Esophagus squamous epithelium (tissue), 5 donors: ENCODE measurements around the gene HBA2. TPM values are rescaled to one million over a fixed set of nuclear protein-coding genes. Genes with fewer than 3 reads are reported as not detected.

Source experiments
- DNase-seq: peaks from one replicate; lab custom pipeline; 2025; lab: John Stamatoyannopoulos, UW
- H3K27ac ChIP-seq, 4 donors: fragments of 200-600 bp; sonication (generic); one replicate each; pipeline ENCODE4 v1.5.1; 2016 to 2019; ENCODE audit warnings: mild to moderate bottlenecking in 1 of 4
- H3K27me3 ChIP-seq, 4 donors: fragments of 200-600 bp; sonication (generic); 1 replicate in 3 of 4; 2 replicates in 1 of 4; pipeline versions ENCODE4 v1.5.1 to v1.6.0; 2017 to 2021; ENCODE audit warnings: antibody characterized with exemption in 1 of 4
- H3K36me3 ChIP-seq, 3 donors: fragments of 200-600 bp; sonication (generic); one replicate each; pipeline ENCODE4 v1.5.1; 2016 to 2019
- H3K4me1 ChIP-seq, 3 donors: fragments of 200-600 bp; sonication (generic); one replicate each; pipeline ENCODE4 v1.5.1; 2017 to 2019
- H3K4me3 ChIP-seq, 4 donors: fragments of 200-600 bp; sonication (generic); 1 replicate in 3 of 4; 2 replicates in 1 of 4; pipeline ENCODE4 v1.5.1; 2016 to 2019; ENCODE audit warnings: mild to moderate bottlenecking in 2 of 4, moderate library complexity in 1 of 4
- H3K9me3 ChIP-seq, 3 donors: fragments of 200-600 bp; sonication (generic); one replicate each; pipeline ENCODE4 v1.5.1; 2016 to 2019
- POLR2A ChIP-seq, 4 donors: fragments of 450-650 bp; IDR thresholded peaks; one replicate each; pipeline ENCODE4 v1.6.1; 2017; ENCODE audit warnings: antibody characterized with exemption in 4 of 4, mild to moderate bottlenecking in 4 of 4, moderate library complexity in 3 of 4
- whole genome bisulfite sequencing, 2 donors: methylation state at CpG; one replicate each; pipeline ENCODE4 v1.1.5; 2018; 5-methylcytosine and 5-hydroxymethylcytosine counted together
- intact Hi-C: fragments of 100-400 bp; cut with DNase I; formaldehyde crosslinking; loops from one replicate; pipeline ENCODE4 v1.15.0; 2022
- total RNA-seq, 4 donors: library from RNA; depleted of rRNA; stranded (reverse); fragments of >200 nt; gene quantifications; one replicate each; pipeline ENCODE4 v1.1.0, GENCODE V29; 2016
- TF ChIP-seq, protein P1 (sequence below), 6 experiments: fragments of 450-650 bp in 4 of 6; fragments of 200-600 bp in 2 of 6; sonication (generic) in 2 of 6; IDR thresholded peaks; one replicate each; pipeline ENCODE4 v1.5.1; 2016 to 2019; ENCODE audit warnings: antibody characterized with exemption in 6 of 6, mild to moderate bottlenecking in 4 of 6, moderate library complexity in 4 of 6
- donor health status: DM: yes; HTN: yes; CAD: no.

Gene HBA2
- total RNA-seq, 4 donors from 2014 or later: 4.7 to 5.0 TPM; not detected in 2

DNA sequence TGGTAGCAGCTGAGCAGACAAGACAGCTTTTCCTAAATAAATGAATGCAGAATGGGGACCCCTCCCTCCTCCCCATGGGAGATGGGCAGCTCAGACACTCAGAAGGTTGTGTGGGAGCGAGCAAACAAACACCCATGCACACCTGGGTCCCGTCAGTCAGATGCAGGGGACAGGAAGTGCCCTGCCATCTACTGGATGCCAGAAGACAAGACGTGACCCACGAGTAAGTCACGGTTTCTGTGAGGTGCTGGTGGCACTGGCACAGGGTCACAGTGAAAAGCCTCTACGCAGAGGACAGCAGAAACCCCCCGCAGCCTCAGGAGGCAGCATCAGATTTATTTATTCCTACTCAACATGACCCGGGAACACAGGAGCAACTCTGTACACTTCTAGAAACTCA, 16.0 kb downstream of the HBA2 start:
- H3K4me3 ChIP-seq: no peak overlapping the region
- peaks cover 34 to 67% (median 35%) of the 10 kb centered on the region in 3 donors for H3K36me3 ChIP-seq
- intact Hi-C loops: no loop called here
- TF ChIP-seq, protein P1, sequence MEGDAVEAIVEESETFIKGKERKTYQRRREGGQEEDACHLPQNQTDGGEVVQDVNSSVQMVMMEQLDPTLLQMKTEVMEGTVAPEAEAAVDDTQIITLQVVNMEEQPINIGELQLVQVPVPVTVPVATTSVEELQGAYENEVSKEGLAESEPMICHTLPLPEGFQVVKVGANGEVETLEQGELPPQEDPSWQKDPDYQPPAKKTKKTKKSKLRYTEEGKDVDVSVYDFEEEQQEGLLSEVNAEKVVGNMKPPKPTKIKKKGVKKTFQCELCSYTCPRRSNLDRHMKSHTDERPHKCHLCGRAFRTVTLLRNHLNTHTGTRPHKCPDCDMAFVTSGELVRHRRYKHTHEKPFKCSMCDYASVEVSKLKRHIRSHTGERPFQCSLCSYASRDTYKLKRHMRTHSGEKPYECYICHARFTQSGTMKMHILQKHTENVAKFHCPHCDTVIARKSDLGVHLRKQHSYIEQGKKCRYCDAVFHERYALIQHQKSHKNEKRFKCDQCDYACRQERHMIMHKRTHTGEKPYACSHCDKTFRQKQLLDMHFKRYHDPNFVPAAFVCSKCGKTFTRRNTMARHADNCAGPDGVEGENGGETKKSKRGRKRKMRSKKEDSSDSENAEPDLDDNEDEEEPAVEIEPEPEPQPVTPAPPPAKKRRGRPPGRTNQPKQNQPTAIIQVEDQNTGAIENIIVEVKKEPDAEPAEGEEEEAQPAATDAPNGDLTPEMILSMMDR (IDR thresholded peaks at IDR 0.05): no peak
- no peak for TF ChIP-seq POLR2A (IDR thresholded peaks at IDR 0.05)
- no peaks in the 10 kb centered on the region for H3K27me3 ChIP-seq
- H3K4me1 ChIP-seq: no peaks in the 10 kb centered on the region
- no peak overlapping the region for H3K27ac ChIP-seq
- H3K9me3 ChIP-seq: no peaks in the 10 kb centered on the region
- DNase-seq: no peak
- 71 to 74% methylated on average over 7 to 8 of the region's 8 CpGs for WGBS, 2 donors

DNA sequence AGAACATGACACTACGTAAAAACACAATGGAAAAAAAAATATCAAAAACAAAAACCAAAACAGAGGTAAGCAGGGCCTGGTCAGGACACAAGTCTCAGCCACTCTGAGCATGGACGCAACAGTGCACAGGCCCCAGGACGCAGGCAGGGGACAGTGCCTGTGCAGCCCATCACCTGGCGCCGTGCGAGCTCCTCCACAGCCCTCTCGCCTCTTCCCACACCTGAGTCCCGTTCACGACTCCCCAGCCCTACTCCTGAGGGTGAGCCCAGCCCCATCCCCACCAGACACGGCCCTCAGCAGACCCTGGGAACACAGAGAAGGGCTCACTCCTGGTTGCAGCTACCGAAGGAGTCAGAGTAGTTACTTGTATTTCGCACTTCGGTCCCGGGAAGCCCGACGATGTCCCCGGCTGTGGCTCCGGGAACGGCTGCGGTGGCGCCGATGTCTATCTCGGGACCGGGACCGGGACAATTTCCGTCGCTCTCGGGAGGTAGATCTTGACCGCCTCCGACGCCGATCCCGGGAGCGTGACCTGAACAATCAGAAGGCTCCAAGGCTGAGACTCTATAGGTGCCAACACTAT, 17.0 kb downstream of the HBA2 start:
- Histone ChIP-seq H3K27ac (no peak overlapping the region), H3K27me3 (no peaks in the 10 kb centered on the region), H3K4me1 (no peaks in the 10 kb centered on the region), H3K4me3 (no peak overlapping the region), H3K36me3 (peaks cover 41 to 77% (median 43%) of the 10 kb centered on the region in 3 donors), H3K9me3 (no peaks in the 10 kb centered on the region)
- no peak for DNase-seq
- 82 to 87% methylated on average over 9 to 11 of the region's 34 CpGs for WGBS, 2 donors
- intact Hi-C loops: no loop called here
- TF ChIP-seq POLR2A (IDR thresholded peaks at IDR 0.05): no peak
- TF ChIP-seq, protein P1 (IDR thresholded peaks at IDR 0.05): no peak

DNA sequence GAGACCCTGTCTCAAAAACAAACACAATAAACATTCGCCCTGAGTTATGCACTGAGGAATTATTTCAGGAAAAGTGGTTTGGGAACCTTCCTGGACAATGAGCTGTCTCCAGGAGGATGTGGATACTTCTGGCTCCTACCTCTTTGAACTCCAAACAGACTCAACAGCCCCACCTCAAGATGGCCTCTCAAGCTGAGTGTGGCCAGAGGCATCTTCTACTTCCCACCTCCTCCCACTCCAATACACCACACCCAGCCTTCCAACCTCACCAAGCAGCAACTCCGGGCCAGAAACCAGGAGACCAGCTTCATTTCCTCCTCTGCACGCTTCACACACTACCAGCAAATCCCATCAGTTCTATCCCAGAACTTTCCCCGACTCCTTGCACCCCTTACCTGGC, 19.2 kb downstream of the HBA2 start:
- no peak for DNase-seq
- no peak for TF ChIP-seq POLR2A (IDR thresholded peaks at IDR 0.05)
- TF ChIP-seq, protein P1 (IDR thresholded peaks at IDR 0.05): no peak
- Histone ChIP-seq H3K27ac (no peak overlapping the region), H3K4me3 (no peak overlapping the region), H3K9me3 (no peaks in the 10 kb centered on the region), H3K27me3 (no peaks in the 10 kb centered on the region), H3K36me3 (peaks cover 41 to 98% (median 58%) of the 10 kb centered on the region in 3 donors), H3K4me1 (no peaks in the 10 kb centered on the region)
- intact Hi-C loops: no loop called here
- WGBS, 2 donors: 85 to 100% methylated on average over 1 to 4 of the region's 4 CpGs

DNA sequence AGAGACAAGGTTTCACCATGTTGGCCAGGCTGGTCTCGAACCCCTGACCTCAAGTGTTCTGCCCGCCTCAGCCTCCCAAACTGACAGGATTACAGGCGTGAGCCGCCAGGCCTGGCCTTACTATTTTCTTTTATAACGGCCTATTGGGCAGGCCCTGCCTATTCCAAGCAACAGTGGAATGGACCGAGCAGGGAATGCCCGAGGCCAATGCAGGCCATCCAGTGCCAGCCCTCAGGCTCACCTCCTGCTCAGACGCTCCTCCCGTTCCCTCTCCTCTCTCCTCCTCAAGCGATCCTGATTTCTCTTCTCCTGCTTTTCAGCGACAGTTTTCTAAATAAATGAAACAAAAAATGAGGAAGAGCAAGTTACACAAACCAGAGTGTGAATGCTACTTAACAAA, 20.0 kb downstream of the HBA2 start:
- intact Hi-C loops: no loop called here
- no peak overlapping the region for H3K27ac ChIP-seq
- no peaks in the 10 kb centered on the region for H3K27me3 ChIP-seq
- DNase-seq: no peak
- H3K36me3 ChIP-seq: peaks cover 39 to 100% (median 64%) of the 10 kb centered on the region in 3 donors
- no peak overlapping the region for H3K4me3 ChIP-seq
- WGBS, 2 donors: 90 to 93% methylated on average over 6 to 7 of the region's 11 CpGs
- H3K9me3 ChIP-seq: no peaks in the 10 kb centered on the region
- H3K4me1 ChIP-seq: no peaks in the 10 kb centered on the region
- TF ChIP-seq, protein P1 (IDR thresholded peaks at IDR 0.05): no peak
- TF ChIP-seq POLR2A (IDR thresholded peaks at IDR 0.05): no peak

DNA sequence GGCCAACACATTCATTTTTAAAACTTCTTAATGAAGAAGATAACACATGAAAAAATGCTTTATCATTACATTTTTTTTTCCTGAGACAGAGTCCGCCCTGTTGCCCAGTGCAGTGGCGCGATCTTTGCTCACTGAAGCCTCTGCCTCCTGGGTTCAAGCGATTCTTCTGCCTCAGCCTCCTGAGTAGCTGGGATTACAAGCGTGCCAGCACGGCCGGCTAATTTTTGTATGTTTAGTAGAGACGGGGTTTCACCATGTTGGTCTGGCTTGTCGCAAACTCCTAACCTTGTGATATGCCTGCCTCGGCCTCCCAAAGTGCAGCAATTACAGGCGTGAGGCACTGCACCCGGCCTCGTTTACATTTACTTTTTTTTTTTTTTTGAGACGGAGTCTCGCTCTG, 20.8 kb downstream of the HBA2 start:
- no peak for TF ChIP-seq POLR2A (IDR thresholded peaks at IDR 0.05)
- TF ChIP-seq, protein P1 (IDR thresholded peaks at IDR 0.05): no peak
- no peak overlapping the region for H3K27ac ChIP-seq
- intact Hi-C loops: no loop called here
- 88 to 89% methylated on average over 14 to 15 of the region's 15 CpGs for WGBS, 2 donors
- DNase-seq: no peak
- no peak overlapping the region for H3K4me3 ChIP-seq
- no peaks in the 10 kb centered on the region for H3K27me3 ChIP-seq
- H3K4me1 ChIP-seq: no peaks in the 10 kb centered on the region
- peaks cover 42 to 100% (median 70%) of the 10 kb centered on the region in 3 donors for H3K36me3 ChIP-seq
- no peaks in the 10 kb centered on the region for H3K9me3 ChIP-seq
